Spleen (tissue), 7 donors: ENCODE results near the gene SAFB.

Experiments
- CTCF ChIP-seq, 11 experiments: fragments of 200-600 bp in 7 of 11; fragments of 450-650 bp in 4 of 11; sonication (generic) in 4 of 11; IDR thresholded peaks in 8 of 11; conservative IDR thresholded peaks in 3 of 11; 1 replicate in 7 of 11; 2 replicates in 4 of 11; pipeline versions ENCODE4 v1.4.0 to v1.8.0; 2016 to 2021; ENCODE audit warnings: antibody characterized with exemption in 11 of 11, inconsistent platforms in 4 of 11, mild to moderate bottlenecking in 1 of 11
- POLR2A ChIP-seq, 3 donors: fragments of 450-650 bp; IDR thresholded peaks; one replicate each; pipeline ENCODE4 v1.5.1; 2017; ENCODE audit warnings: antibody characterized with exemption in 3 of 3, mild to moderate bottlenecking in 1 of 3
- POLR2AphosphoS5 ChIP-seq, 3 donors: sonication (generic); formaldehyde crosslinking; IDR thresholded peaks; one replicate each; pipeline ENCODE4 v1.5.1; 2017; ENCODE audit warnings: antibody characterized with exemption in 3 of 3
- donor health status: DM: no; HTN: no; CAD: no; lungs with moderate emphysema.
- donor health status: DM: no; HTN: no; CAD: no.
- donor health status: DM: no; HTN: no; CAD: no.

- TF ChIP-seq POLR2A (IDR thresholded peaks at IDR 0.05) (no peak), CTCF (IDR thresholded peaks at IDR 0.05 in 8 of 11, conservative IDR thresholded peaks at IDR 0.05 in 3 of 11) (no peak), POLR2AphosphoS5 (IDR thresholded peaks at IDR 0.05) (no peak)
These were observed 9.3 kb downstream of the SAFB start for GRCh38 chr19:5632241-5632612.
